HCT116 (cell line): ENCODE data around the gene SOX30. TPM values are rescaled to one million over a fixed set of nuclear protein-coding genes. Genes with fewer than 3 reads are reported as not detected.
A peak's percentile ranks its signal among the peaks of the same experiment; 100 is the strongest.

ENCODE experiments used
- ATAC-seq: fragments of 200-7000 bp; cut with Tn5 transposase; 2 replicates; pipeline ENCODE4 v1.9.1; 2020; ENCODE audit warnings: mild to moderate bottlenecking, moderate library complexity
- BruUV-seq: library from RNA; stranded (reverse); fragments of 400-500 nt; replicated peaks from 2 replicates; lab custom pipeline; 2021; lab: Mats Ljungman, UMichigan
- CTCF ChIA-PET: fragments of 300-600 bp; sonication (Branson Sonifier 250); formaldehyde crosslinking; loops from one replicate; lab custom pipeline; 2021; ENCODE audit warnings: antibody characterized with exemption; lab: Charles Lee
- POLR2A ChIA-PET: fragments of 300-600, 350-600 bp; sonication (Branson Sonifier 250); formaldehyde crosslinking; loops from one replicate; lab custom pipeline; 2021; ENCODE audit warnings: antibody characterized with exemption; lab: Charles Lee
- RAD21 ChIA-PET, 2 experiments: fragments of 300-600 bp; sonication (Branson Sonifier 250); formaldehyde crosslinking; loops; one replicate each; lab custom pipeline; 2023; ENCODE audit warnings: low total read pairs in 2 of 2; ENCODE audit not compliant: uncharacterized antibody in 2 of 2, unreplicated experiment in 2 of 2, low non-redundant PET in 1 of 2; lab: Charles Lee
- DNase-seq: peaks from one replicate; pipeline ENCODE4 v3.0.0-alpha.2; 2010; ENCODE audit warnings: low read depth, low spot score
- H2AFZ ChIP-seq: fragments of 200-600 bp; shearing (Covaris generic), sonication (generic); 2 replicates; pipeline ENCODE4 v1.6.1; 2017; ENCODE audit warnings: low read depth, mixed run types, mixed read lengths, antibody characterized with exemption, low read length; ENCODE audit not compliant: poor library complexity, severe bottlenecking
- H3K27ac ChIP-seq: 2 replicates; pipeline ENCODE4 v1.5.1; 2012; ENCODE audit warnings: low read depth, low read length
- H3K27me3 ChIP-seq: fragments of 200-600 bp; sonication (generic); 2 replicates; pipeline ENCODE4 v1.6.1; 2016; ENCODE audit warnings: mixed run types, low read length, mixed read lengths; ENCODE audit not compliant: insufficient read depth
- H3K36me3 ChIP-seq, 2 experiments: fragments of 200-500 bp in 1 of 2; fragments of 200-600 bp in 1 of 2; sonication (Bioruptor generic) in 1 of 2; sonication (generic) in 1 of 2; 2 replicates each; pipeline versions ENCODE4 v1.5.1 to v1.6.1; 2014 to 2016; ENCODE audit warnings: low read length in 2 of 2, inconsistent platforms in 1 of 2, mixed read lengths in 1 of 2, mixed run types in 1 of 2; ENCODE audit not compliant: insufficient read depth in 2 of 2, control insufficient read depth in 1 of 2
- H3K4me1 ChIP-seq, 2 experiments: fragments of 200-600 bp in 1 of 2; sonication (generic) in 1 of 2; 2 replicates each; pipeline versions ENCODE4 v1.5.1 to v1.6.1; 2012 to 2017; ENCODE audit warnings: low read length in 2 of 2, inconsistent platforms in 1 of 2, mild to moderate bottlenecking in 1 of 2, mixed read lengths in 1 of 2, mixed run types in 1 of 2, moderate library complexity in 1 of 2; ENCODE audit not compliant: insufficient read depth in 2 of 2, control insufficient read depth in 1 of 2
- H3K4me2 ChIP-seq: fragments of 200-600 bp; sonication (generic); 2 replicates; pipeline ENCODE4 v1.6.1; 2017; ENCODE audit warnings: mixed run types, low read length, mixed read lengths
- H3K4me3 ChIP-seq, 2 experiments: fragments of 200-600 bp in 1 of 2; sonication (generic) in 1 of 2; replicated peaks in 1 of 2; 2 replicates each; pipeline ENCODE4 v1.5.1; 2011 to 2016; ENCODE audit warnings: low read length in 2 of 2, control low read depth in 1 of 2, low read depth in 1 of 2, mild to moderate bottlenecking in 1 of 2, mixed read lengths in 1 of 2, mixed run types in 1 of 2
- H3K79me2 ChIP-seq: fragments of 200-600 bp; sonication (generic); 2 replicates; pipeline ENCODE4 v1.6.1; 2017; ENCODE audit warnings: mild to moderate bottlenecking, mixed run types, low read length, moderate library complexity, mixed read lengths; ENCODE audit not compliant: insufficient read depth
- H3K9ac ChIP-seq: fragments of 200-600 bp; sonication (generic); 2 replicates; pipeline ENCODE4 v1.6.1; 2016; ENCODE audit warnings: low read length, mixed read lengths
- H3K9me2 ChIP-seq: fragments of 200-600 bp; sonication (generic), shearing (Covaris generic); 2 replicates; pipeline ENCODE4 v1.6.1; 2017; ENCODE audit warnings: mixed run types, mild to moderate bottlenecking, moderate library complexity; ENCODE audit not compliant: insufficient read depth
- H3K9me3 ChIP-seq, 2 experiments: fragments of 200-500 bp in 1 of 2; fragments of 200-600 bp in 1 of 2; sonication (Bioruptor generic) in 1 of 2; sonication (generic) in 1 of 2; 2 replicates each; pipeline ENCODE4 v1.6.1; 2014 to 2017; ENCODE audit warnings: low read length in 2 of 2, mixed read lengths in 2 of 2, inconsistent platforms in 1 of 2, low read depth in 1 of 2, mild to moderate bottlenecking in 1 of 2, mixed run types in 1 of 2, moderate library complexity in 1 of 2; ENCODE audit not compliant: control insufficient read depth in 1 of 2, insufficient read depth in 1 of 2
- H4K20me1 ChIP-seq: fragments of 200-600 bp; sonication (generic), shearing (Covaris generic); 2 replicates; pipeline ENCODE4 v1.6.1; 2017; ENCODE audit warnings: mixed run types, mild to moderate bottlenecking, moderate library complexity; ENCODE audit not compliant: insufficient read depth
- CBX3 ChIP-seq: IDR thresholded peaks from 2 replicates; pipeline ENCODE4 v1.6.1; 2012; ENCODE audit warnings: low read depth
- CEBPB ChIP-seq: IDR thresholded peaks from 2 replicates; pipeline ENCODE4 v1.6.1; 2012; ENCODE audit warnings: low read depth
- EGR1 ChIP-seq: IDR thresholded peaks from 2 replicates; pipeline ENCODE4 v1.6.1; 2012; ENCODE audit warnings: low read depth
- ELF1 ChIP-seq: IDR thresholded peaks from 2 replicates; pipeline ENCODE4 v1.6.1; 2012; ENCODE audit warnings: low read depth, borderline replicate concordance
- EZH2 ChIP-seq: fragments of 200-600 bp; sonication (generic); IDR thresholded peaks from 2 replicates; pipeline ENCODE4 v1.6.1; 2017; ENCODE audit warnings: antibody characterized with exemption, mixed run types
- EZH2phosphoT487 ChIP-seq: fragments of 200-600 bp; IDR thresholded peaks from 2 replicates; pipeline ENCODE4 v1.6.1; 2018; ENCODE audit warnings: antibody characterized with exemption, borderline replicate concordance
- FOSL1 ChIP-seq: IDR thresholded peaks from 2 replicates; pipeline ENCODE4 v1.6.1; 2012; ENCODE audit warnings: low read depth
- JUND ChIP-seq: IDR thresholded peaks from 2 replicates; pipeline ENCODE4 v1.6.1; 2012
- MAX ChIP-seq: IDR thresholded peaks from 2 replicates; pipeline ENCODE4 v1.6.1; 2012
- POLR2A ChIP-seq: IDR thresholded peaks from 2 replicates; pipeline ENCODE4 v1.7.0; 2011; ENCODE audit warnings: borderline replicate concordance; ENCODE audit not compliant: insufficient read depth, insufficient read length; ENCODE audit errors: extremely low read depth
- RAD21 ChIP-seq: IDR thresholded peaks from 2 replicates; pipeline ENCODE4 v1.6.1; 2012; ENCODE audit warnings: low read depth, mild to moderate bottlenecking
- REST ChIP-seq: IDR thresholded peaks from 2 replicates; pipeline ENCODE4 v1.6.1; 2012; ENCODE audit warnings: low read depth
- SIN3A ChIP-seq: IDR thresholded peaks from 2 replicates; pipeline ENCODE4 v1.6.1; 2012; ENCODE audit warnings: low read depth
- SRF ChIP-seq: IDR thresholded peaks from 2 replicates; pipeline ENCODE4 v1.6.1; 2012; ENCODE audit warnings: low read depth
- YY1 ChIP-seq: IDR thresholded peaks from 2 replicates; pipeline ENCODE4 v1.6.1; 2011; ENCODE audit warnings: low read length, low read depth, moderate library complexity, mild to moderate bottlenecking; ENCODE audit not compliant: insufficient replicate concordance; ENCODE audit errors: extremely low read depth
- ZFX ChIP-seq: fragments of 450-650 bp; IDR thresholded peaks from 2 replicates; pipeline ENCODE4 v1.6.1; 2017
- ZNF274 ChIP-seq: fragments of 200-500 bp; sonication (Bioruptor generic); IDR thresholded peaks from 2 replicates; pipeline ENCODE4 v1.6.1; 2014; ENCODE audit warnings: mild to moderate bottlenecking, low read depth, low read length, inconsistent platforms
- intact Hi-C: fragments of 100-400 bp; cut with micrococcal nuclease; formaldehyde crosslinking; loops from 2 replicates; pipeline ENCODE4 v1.10.0; 2022
- total RNA-seq: library from RNA; stranded (reverse); gene quantifications from one replicate; pipeline ENCODE4 v1.2.1, GENCODE V29; 2021; ENCODE audit not compliant: unreplicated experiment
- TF ChIP-seq, protein P1 (sequence below), 3 experiments: fragments of 200-600 bp in 1 of 3; sonication (generic) in 1 of 3; IDR thresholded peaks in 2 of 3; conservative IDR thresholded peaks in 1 of 3; 2 replicates each; pipeline ENCODE4 v1.5.1; 2012 to 2017; ENCODE audit warnings: low read depth in 2 of 3, low read length in 2 of 3, antibody characterized with exemption in 1 of 3, borderline replicate concordance in 1 of 3, control low read depth in 1 of 3, mild to moderate bottlenecking in 1 of 3, mixed read lengths in 1 of 3, mixed run types in 1 of 3, moderate library complexity in 1 of 3; ENCODE audit not compliant: insufficient read depth in 1 of 3
- TF ChIP-seq, protein P2 (sequence below): IDR thresholded peaks from 2 replicates; pipeline ENCODE4 v1.6.1; 2011; ENCODE audit warnings: mild to moderate bottlenecking, low read length, moderate library complexity; ENCODE audit not compliant: insufficient replicate concordance; ENCODE audit errors: extremely low read depth

The SOX30 gene
- total RNA-seq, 1 experiment from 2014 or later, result 0.27 TPM

- Histone ChIP-seq H3K9me2 (no peaks in the 10 kb centered on the region), H4K20me1 (no peaks in the 10 kb centered on the region), H3K27ac (no peak overlapping the region), H3K9ac (no peak overlapping the region), H3K9me3 (no peaks in the 10 kb centered on the region), H3K4me2 (no peak overlapping the region), H3K36me3 (no peaks in the 10 kb centered on the region), H3K79me2 (no peaks in the 10 kb centered on the region), H2AFZ (peak overlapping the region; percentile 79), H3K27me3 (no peaks in the 10 kb centered on the region), H3K4me3 (no peak overlapping the region), H3K4me1 (peaks cover 9 to 37% of the 10 kb centered on the region in 2 experiments)
- ATAC-seq (no peak), DNase-seq (no peak)
- no peak for TF ChIP-seq ELF1
- TF ChIP-seq, protein P1, sequence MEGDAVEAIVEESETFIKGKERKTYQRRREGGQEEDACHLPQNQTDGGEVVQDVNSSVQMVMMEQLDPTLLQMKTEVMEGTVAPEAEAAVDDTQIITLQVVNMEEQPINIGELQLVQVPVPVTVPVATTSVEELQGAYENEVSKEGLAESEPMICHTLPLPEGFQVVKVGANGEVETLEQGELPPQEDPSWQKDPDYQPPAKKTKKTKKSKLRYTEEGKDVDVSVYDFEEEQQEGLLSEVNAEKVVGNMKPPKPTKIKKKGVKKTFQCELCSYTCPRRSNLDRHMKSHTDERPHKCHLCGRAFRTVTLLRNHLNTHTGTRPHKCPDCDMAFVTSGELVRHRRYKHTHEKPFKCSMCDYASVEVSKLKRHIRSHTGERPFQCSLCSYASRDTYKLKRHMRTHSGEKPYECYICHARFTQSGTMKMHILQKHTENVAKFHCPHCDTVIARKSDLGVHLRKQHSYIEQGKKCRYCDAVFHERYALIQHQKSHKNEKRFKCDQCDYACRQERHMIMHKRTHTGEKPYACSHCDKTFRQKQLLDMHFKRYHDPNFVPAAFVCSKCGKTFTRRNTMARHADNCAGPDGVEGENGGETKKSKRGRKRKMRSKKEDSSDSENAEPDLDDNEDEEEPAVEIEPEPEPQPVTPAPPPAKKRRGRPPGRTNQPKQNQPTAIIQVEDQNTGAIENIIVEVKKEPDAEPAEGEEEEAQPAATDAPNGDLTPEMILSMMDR (IDR thresholded peaks at IDR 0.05 in 2 of 3, conservative IDR thresholded peaks at IDR 0.05 in 1 of 3; ENCODE audit: borderline replicate concordance in 1 of 3, insufficient read depth in 1 of 3, low read depth in 2 of 3, low read length in 2 of 3), result no peak
- no peak for TF ChIP-seq RAD21
- TF ChIP-seq EZH2phosphoT487, result no peak
- no peak for TF ChIP-seq ZFX
- no peak for TF ChIP-seq MAX
- no peak for TF ChIP-seq ZNF274
- no peak for TF ChIP-seq EZH2
- TF ChIP-seq POLR2A, result no peak
- no peak for TF ChIP-seq FOSL1
- no peak for TF ChIP-seq JUND
- TF ChIP-seq, protein P2, sequence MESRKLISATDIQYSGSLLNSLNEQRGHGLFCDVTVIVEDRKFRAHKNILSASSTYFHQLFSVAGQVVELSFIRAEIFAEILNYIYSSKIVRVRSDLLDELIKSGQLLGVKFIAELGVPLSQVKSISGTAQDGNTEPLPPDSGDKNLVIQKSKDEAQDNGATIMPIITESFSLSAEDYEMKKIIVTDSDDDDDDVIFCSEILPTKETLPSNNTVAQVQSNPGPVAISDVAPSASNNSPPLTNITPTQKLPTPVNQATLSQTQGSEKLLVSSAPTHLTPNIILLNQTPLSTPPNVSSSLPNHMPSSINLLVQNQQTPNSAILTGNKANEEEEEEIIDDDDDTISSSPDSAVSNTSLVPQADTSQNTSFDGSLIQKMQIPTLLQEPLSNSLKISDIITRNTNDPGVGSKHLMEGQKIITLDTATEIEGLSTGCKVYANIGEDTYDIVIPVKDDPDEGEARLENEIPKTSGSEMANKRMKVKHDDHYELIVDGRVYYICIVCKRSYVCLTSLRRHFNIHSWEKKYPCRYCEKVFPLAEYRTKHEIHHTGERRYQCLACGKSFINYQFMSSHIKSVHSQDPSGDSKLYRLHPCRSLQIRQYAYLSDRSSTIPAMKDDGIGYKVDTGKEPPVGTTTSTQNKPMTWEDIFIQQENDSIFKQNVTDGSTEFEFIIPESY, result no peak
- no peak for TF ChIP-seq CBX3
- no peak for TF ChIP-seq REST
- TF ChIP-seq SIN3A, result no peak
- TF ChIP-seq EGR1, result no peak
- no peak for TF ChIP-seq SRF
- no peak for TF ChIP-seq CEBPB
- TF ChIP-seq YY1, result no peak
- ChIA-PET POLR2A (no interaction called here), CTCF (no interaction called here), RAD21 (no interaction called here)
- intact Hi-C loops, result no loop called here
- BruUV-seq, result no TSS peak
Observed at GRCh38 chr5:157611571-157612476, 40.4 kb downstream of the SOX30 start.
